HepG2 (cell line): ENCODE measurements around the gene ZNF493. TPM values are rescaled to one million over a fixed set of nuclear protein-coding genes. Genes with fewer than 3 reads are reported as not detected.

ENCODE experiments used
- ARID3A ChIP-seq: IDR thresholded peaks from 2 replicates; pipeline ENCODE4 v1.6.1; 2012; ENCODE audit warnings: low read depth, low read length, improper control_type of control experiment
- BRD4 ChIP-seq: sonication (generic); formaldehyde crosslinking; IDR thresholded peaks from 2 replicates; pipeline ENCODE4 v1.4.0; 2020; ENCODE audit warnings: missing genetic modification reagents
- CREB1 ChIP-seq, 2 experiments: fragments of 450-650 bp in 1 of 2; IDR thresholded peaks; 2 replicates each; pipeline ENCODE4 v1.6.1; 2016 to 2017; ENCODE audit warnings: control low read depth in 1 of 2, mild to moderate bottlenecking in 1 of 2, missing compliant biosample characterization in 1 of 2, missing genetic modification characterization in 1 of 2
- CREM ChIP-seq, 2 experiments: sonication (generic) in 1 of 2; formaldehyde crosslinking in 1 of 2; IDR thresholded peaks; 2 replicates each; pipeline versions ENCODE4 v1.4.0 to v1.6.1; 2016 to 2020; ENCODE audit warnings: antibody characterized with exemption in 1 of 2, mild to moderate bottlenecking in 1 of 2, missing genetic modification reagents in 1 of 2
- ETS1 ChIP-seq: sonication (generic); formaldehyde crosslinking; IDR thresholded peaks from 2 replicates; pipeline ENCODE4 v1.4.0; 2020; ENCODE audit warnings: missing genetic modification reagents
- GATA4 ChIP-seq: sonication (generic); IDR thresholded peaks from 2 replicates; pipeline ENCODE4 v1.6.1; 2016; ENCODE audit warnings: antibody characterized with exemption, low read depth, borderline replicate concordance
- GATAD1 ChIP-seq: IDR thresholded peaks from 2 replicates; pipeline ENCODE4 v1.6.1; 2016; ENCODE audit warnings: missing genetic modification reagents, missing compliant biosample characterization
- HMGXB3 ChIP-seq: sonication (generic); formaldehyde crosslinking; IDR thresholded peaks from 2 replicates; pipeline ENCODE4 v1.4.0; 2020; ENCODE audit warnings: missing genetic modification reagents, borderline replicate concordance
- HNF4G ChIP-seq, 2 experiments: sonication (generic) in 1 of 2; formaldehyde crosslinking in 1 of 2; IDR thresholded peaks; 2 replicates each; pipeline versions ENCODE4 v1.4.0 to v1.6.1; 2011 to 2020; ENCODE audit warnings: borderline replicate concordance in 2 of 2, low read depth in 2 of 2, mild to moderate bottlenecking in 2 of 2, low read length in 1 of 2, missing genetic modification reagents in 1 of 2, moderate library complexity in 1 of 2
- NONO ChIP-seq, 2 experiments: fragments of 450-650 bp in 1 of 2; sonication (generic) in 1 of 2; formaldehyde crosslinking in 1 of 2; IDR thresholded peaks in 1 of 2; conservative IDR thresholded peaks in 1 of 2; 2 replicates each; pipeline versions ENCODE4 v1.6.1 to v1.8.0; 2017 to 2022; ENCODE audit warnings: mild to moderate bottlenecking in 1 of 2, missing genetic modification reagents in 1 of 2, moderate library complexity in 1 of 2
- PLRG1 ChIP-seq: fragments of 450-650 bp; conservative IDR thresholded peaks from 2 replicates; pipeline ENCODE4 v1.6.1; 2016
- POLR2AphosphoS5 ChIP-seq: IDR thresholded peaks from 2 replicates; pipeline ENCODE4 v1.6.1; 2012; ENCODE audit warnings: low read depth, low read length
- TFE3 ChIP-seq: IDR thresholded peaks from 2 replicates; pipeline ENCODE4 v1.6.1; 2016
- ZNF747 ChIP-seq: sonication (generic); formaldehyde crosslinking; IDR thresholded peaks from 2 replicates; pipeline ENCODE4 v1.8.1; 2023; ENCODE audit warnings: missing genetic modification reagents, mild to moderate bottlenecking, borderline replicate concordance
- ZNF816 ChIP-seq: sonication (generic); formaldehyde crosslinking; IDR thresholded peaks from 2 replicates; pipeline ENCODE4 v1.8.0; 2022; ENCODE audit warnings: missing genetic modification reagents, mild to moderate bottlenecking, borderline replicate concordance
- polyA plus RNA-seq, 8 experiments: library from polyadenylated mRNA; depleted of rRNA in 3 of 8; stranded (reverse) in 7 of 8; unstranded in 1 of 8; fragments of >200 nt; fragmentation: Illumina TruSeq in 4 of 8; extraction: Trizol in 4 of 8; gene quantifications; 2 replicates each; pipeline versions ENCODE4 v1.2.1 to v1.2.3, GENCODE V29; 2011 to 2016; ENCODE audit warnings: low read depth in 4 of 8, missing spikeins in 1 of 8, mixed read lengths in 1 of 8; ENCODE audit not compliant: insufficient read depth in 1 of 8
- total RNA-seq, 5 experiments: library from RNA; depleted of rRNA; stranded (reverse); fragments of >200 nt; fragmentation: Illumina TruSeq; extraction: Trizol; gene quantifications; 2 replicates each; pipeline ENCODE4 v1.2.3, GENCODE V29; 2016; ENCODE audit warnings: low read depth in 1 of 5
- TF ChIP-seq, protein P1 (sequence below): sonication (generic); formaldehyde crosslinking; IDR thresholded peaks from 2 replicates; pipeline ENCODE4 v1.8.1; 2023; ENCODE audit warnings: mild to moderate bottlenecking, missing genetic modification reagents

Gene ZNF493
- total and polyA plus RNA-seq, 2 of the 13 experiments (the other 11 are each of a cell fraction or from before 2014, with no cell fraction given), result 6.8 to 9.0 TPM

DNA sequence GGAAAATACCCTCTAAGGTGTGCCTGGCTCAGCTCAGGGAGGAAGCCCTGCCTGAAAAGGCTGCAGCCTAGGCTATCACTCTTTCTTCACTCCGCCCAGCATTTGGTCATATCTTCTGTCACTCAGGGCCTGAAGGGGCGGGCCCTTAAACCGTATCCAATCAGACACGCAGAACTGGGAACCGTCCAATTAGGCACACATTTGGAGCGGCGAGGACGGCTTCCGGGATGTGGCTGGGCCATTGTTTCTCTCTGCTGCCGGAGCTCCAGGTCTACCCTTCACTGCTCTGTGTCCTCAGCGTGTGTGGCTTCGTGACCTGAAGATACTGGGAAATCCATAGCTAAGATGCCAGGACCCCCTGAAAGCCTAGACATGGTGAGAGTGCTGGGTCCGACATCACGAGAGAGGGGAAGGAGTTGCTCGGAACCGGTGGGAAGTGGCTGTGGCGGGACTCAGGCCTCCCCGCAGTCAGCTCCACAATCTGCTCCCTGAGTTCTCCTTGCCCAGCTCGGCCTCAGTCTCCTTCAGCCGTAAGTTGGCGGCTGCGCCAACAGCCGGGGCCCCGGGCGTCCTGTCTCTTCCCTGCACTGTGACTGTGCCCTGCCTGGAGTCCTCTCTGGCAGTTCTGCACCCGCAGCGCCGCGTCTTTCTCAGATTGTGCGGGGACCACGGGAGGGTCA, at the start of gene ZNF493 (continued):
- TF ChIP-seq NONO (IDR thresholded peaks at IDR 0.05) (no peak), NONO (CRISPR knock-in tag; conservative IDR thresholded peaks at IDR 0.05) (no peak), GATA4 (0 out of 2 replicates have a peak, but pooled peaks have one; percentile 30), HNF4G (IDR thresholded peaks at IDR 0.05; ENCODE audit: borderline replicate concordance, low read depth, low read length) (no peak), HNF4G (CRISPR knock-in tag; IDR thresholded peaks at IDR 0.05; ENCODE audit: borderline replicate concordance, low read depth) (no peak), CREM (IDR thresholded peaks at IDR 0.05) (peak; percentile 61), CREM (CRISPR knock-in tag; IDR thresholded peaks at IDR 0.05) (no peak), PLRG1 (no peak), HMGXB3 (peak; percentile 77; the same call in 1 of the 2 replicates), ETS1 (no peak), CREB1 (IDR thresholded peaks at IDR 0.05) (peak; percentile 20; the same call in 1 of the 2 replicates), CREB1 (CRISPR knock-in tag; IDR thresholded peaks at IDR 0.05) (peak; percentile 67; the same call in 1 of the 2 replicates), GATAD1 (CRISPR knock-in tag) (peak; percentile 45; the same call in 1 of the 2 replicates), POLR2AphosphoS5 (peak; percentile 91), ARID3A (no peak), ZNF747 (no peak), ZNF816 (no peak), TFE3 (CRISPR knock-in tag) (no peak), BRD4 (CRISPR knock-in tag) (no peak)
- TF ChIP-seq, protein P1, sequence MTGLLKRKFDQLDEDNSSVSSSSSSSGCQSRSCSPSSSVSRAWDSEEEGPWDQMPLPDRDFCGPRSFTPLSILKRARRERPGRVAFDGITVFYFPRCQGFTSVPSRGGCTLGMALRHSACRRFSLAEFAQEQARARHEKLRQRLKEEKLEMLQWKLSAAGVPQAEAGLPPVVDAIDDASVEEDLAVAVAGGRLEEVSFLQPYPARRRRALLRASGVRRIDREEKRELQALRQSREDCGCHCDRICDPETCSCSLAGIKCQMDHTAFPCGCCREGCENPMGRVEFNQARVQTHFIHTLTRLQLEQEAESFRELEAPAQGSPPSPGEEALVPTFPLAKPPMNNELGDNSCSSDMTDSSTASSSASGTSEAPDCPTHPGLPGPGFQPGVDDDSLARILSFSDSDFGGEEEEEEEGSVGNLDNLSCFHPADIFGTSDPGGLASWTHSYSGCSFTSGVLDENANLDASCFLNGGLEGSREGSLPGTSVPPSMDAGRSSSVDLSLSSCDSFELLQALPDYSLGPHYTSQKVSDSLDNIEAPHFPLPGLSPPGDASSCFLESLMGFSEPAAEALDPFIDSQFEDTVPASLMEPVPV (CRISPR knock-in tag), result no peak
